Brain microvascular endothelial cell (primary cell): ENCODE data around the gene SPIC.

ENCODE experiments used
- DNase-seq: peaks from one replicate; pipeline ENCODE4 v3.0.0-alpha.2; 2020
- H3K27ac ChIP-seq: fragments of 250-450 bp; sonication (Bioruptor Pico); 2 replicates; pipeline ENCODE4 v1.5.1; 2020; ENCODE audit warnings: mild to moderate bottlenecking, moderate library complexity
- H3K27me3 ChIP-seq: fragments of 250-450 bp; sonication (Bioruptor Pico); replicated peaks from 2 replicates; pipeline ENCODE4 v1.5.1; 2020; ENCODE audit warnings: mild to moderate bottlenecking
- H3K36me3 ChIP-seq: fragments of 250-450 bp; sonication (Bioruptor Pico); replicated peaks from 2 replicates; pipeline ENCODE4 v1.5.1; 2020; ENCODE audit warnings: mild to moderate bottlenecking
- H3K4me3 ChIP-seq: 2 replicates; pipeline ENCODE4 v1.5.1; 2011; ENCODE audit warnings: low read depth, mild to moderate bottlenecking, control low read depth, low read length, moderate library complexity
- CTCF ChIP-seq: IDR thresholded peaks from 2 replicates; pipeline ENCODE4 v1.5.1; 2011; ENCODE audit warnings: low read depth, mild to moderate bottlenecking, moderate library complexity, low read length, control low read depth, inconsistent platforms; ENCODE audit errors: missing control alignments
- in situ Hi-C: cut with HindIII; loops from 2 replicates; pipeline ENCODE4 v1.10.0; 2017; ENCODE audit warnings: low sequenced_read_pairs, low pct_ligation_motif_present

The SPIC gene

GRCh38 chr12:101493556-101493955, 18.4 kb downstream of the SPIC start:
- in situ Hi-C loops, result no loop called here

GRCh38 chr12:101498252-101498651, 23.1 kb downstream of the SPIC start:
- no peak overlapping the region for H3K27ac ChIP-seq
- no peak for DNase-seq
- in situ Hi-C loops, result no loop called here
- no peak for TF ChIP-seq CTCF
- no peak overlapping the region for H3K4me3 ChIP-seq
- no peaks in the 10 kb centered on the region for H3K27me3 ChIP-seq
- no peaks in the 10 kb centered on the region for H3K36me3 ChIP-seq

More at GRCh38 chr12:101493556-101493955, 18.4 kb downstream of the SPIC start:
- Histone ChIP-seq H3K36me3 (no peaks in the 10 kb centered on the region), H3K4me3 (no peak overlapping the region), H3K27me3 (no peaks in the 10 kb centered on the region), H3K27ac (no peak overlapping the region)
- DNase-seq, result no peak
- TF ChIP-seq CTCF, result no peak

- no peak for TF ChIP-seq CTCF
- DNase-seq, result no peak
- Histone ChIP-seq H3K27ac (no peak overlapping the region), H3K36me3 (no peaks in the 10 kb centered on the region), H3K27me3 (no peaks in the 10 kb centered on the region), H3K4me3 (no peak overlapping the region)
- in situ Hi-C loops, result no loop called here
Observed at GRCh38 chr12:101501410-101501995, 26.4 kb downstream of the SPIC start.

GRCh38 chr12:101521136-101521535, 46.0 kb downstream of the SPIC start:
- Histone ChIP-seq H3K27me3 (no peaks in the 10 kb centered on the region), H3K36me3 (no peaks in the 10 kb centered on the region), H3K4me3 (no peak overlapping the region), H3K27ac (no peak overlapping the region)
- in situ Hi-C loops, result no loop called here
- no peak for TF ChIP-seq CTCF
- no peak for DNase-seq

- TF ChIP-seq CTCF, result no peak
- no peak overlapping the region for H3K4me3 ChIP-seq
- H3K27ac ChIP-seq, result no peak overlapping the region
- in situ Hi-C loops, result no loop called here
- no peak for DNase-seq
- no peaks in the 10 kb centered on the region for H3K27me3 ChIP-seq
- no peaks in the 10 kb centered on the region for H3K36me3 ChIP-seq
Observed at GRCh38 chr12:101527682-101528081, 52.5 kb downstream of the SPIC start.

GRCh38 chr12:101536069-101536674, 61.0 kb downstream of the SPIC start:
- in situ Hi-C loops, result no loop called here
- no peak overlapping the region for H3K4me3 ChIP-seq
- H3K27ac ChIP-seq, result no peak overlapping the region
- H3K36me3 ChIP-seq, result no peaks in the 10 kb centered on the region
- H3K27me3 ChIP-seq, result no peaks in the 10 kb centered on the region
- no peak for DNase-seq
- TF ChIP-seq CTCF, result no peak
